Stimulated activated CD8-positive, alpha-beta memory T cell treated with anti-CD3 and anti-CD28 coated beads, Interleukin-7, amount 100 ng/mL, for 24 hours (primary cell): Measurements from ENCODE around the gene TARS1.
A peak's percentile ranks its signal among the peaks of the same experiment; 100 is the strongest.

Experiments used
- DNase-seq: peaks from one replicate; pipeline ENCODE4 v3.0.0-alpha.2; 2020; ENCODE audit warnings: low read depth

TARS1 gene

DNA sequence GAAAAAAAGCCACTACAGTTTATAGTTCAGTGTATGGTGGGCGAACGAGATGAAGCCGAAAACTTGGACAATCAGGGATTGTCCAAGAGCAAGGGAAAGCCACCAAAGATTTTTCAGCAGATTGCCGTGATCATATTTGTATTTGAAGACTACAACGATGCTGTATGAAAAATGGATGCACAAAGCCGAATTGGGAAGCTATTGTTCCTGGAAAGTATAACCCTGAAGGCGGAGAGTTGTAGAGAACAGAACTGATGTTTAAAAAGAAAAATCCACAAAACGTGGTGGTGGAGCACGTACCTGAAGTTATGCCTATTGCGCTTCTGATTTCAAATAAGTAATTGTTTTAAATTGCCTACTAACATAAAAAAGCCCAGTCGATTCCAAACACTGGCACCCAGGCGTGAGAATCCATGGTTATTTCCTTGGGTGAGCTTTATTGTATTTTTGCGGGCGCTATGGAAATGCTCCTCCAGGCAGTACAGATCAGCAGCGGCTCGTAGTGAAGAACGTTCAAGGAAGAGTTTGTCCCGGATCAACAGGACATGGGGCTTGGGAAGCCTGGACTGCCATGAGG, 772 bp upstream of the TARS1 start:
- no peak for DNase-seq

DNA sequence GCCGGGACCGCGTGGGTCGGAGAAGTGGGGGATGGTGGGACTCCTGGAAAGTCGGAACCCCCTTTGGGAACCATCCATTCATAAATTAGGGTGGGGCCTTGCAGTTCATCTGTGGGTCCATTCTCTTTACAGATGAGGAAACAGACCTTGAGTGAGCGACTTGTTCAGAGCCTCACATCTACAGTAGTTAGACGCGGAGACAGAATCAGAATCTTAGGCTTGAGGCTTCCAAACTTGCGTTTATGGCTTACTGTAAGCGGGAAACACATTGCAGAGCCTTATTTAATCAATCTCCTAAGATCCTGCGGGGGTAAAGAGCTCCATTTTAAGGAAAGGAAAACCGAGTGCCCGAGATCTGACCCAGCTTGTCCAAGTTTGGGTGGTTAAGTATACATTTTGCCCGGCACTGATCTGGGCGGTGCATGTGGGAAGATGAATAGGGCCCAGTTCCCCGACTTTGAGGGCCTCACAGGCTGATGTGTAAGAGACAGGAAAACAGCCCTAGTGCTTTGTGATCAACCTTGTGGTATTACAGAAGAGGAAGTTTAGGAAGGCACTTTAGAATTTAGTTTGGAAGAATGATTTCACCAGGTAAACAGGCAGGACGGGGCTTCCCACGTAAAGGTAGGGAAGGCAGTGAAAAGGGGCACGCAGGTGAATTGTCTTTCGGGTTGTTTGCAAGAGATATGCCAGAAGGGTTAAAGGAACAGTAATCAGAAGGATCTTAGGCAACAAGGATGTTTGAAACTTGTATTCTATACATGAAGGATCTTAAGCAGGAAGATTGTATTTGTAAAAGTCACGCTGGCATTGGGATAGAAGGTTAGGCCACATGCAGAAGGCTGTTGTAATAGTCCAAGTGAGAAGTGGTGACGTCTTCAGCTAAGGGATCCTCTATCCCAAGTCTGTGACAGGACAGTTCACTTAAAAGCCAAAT, 744 bp downstream of the TARS1 start:
- peak; percentile 10 for DNase-seq

DNA sequence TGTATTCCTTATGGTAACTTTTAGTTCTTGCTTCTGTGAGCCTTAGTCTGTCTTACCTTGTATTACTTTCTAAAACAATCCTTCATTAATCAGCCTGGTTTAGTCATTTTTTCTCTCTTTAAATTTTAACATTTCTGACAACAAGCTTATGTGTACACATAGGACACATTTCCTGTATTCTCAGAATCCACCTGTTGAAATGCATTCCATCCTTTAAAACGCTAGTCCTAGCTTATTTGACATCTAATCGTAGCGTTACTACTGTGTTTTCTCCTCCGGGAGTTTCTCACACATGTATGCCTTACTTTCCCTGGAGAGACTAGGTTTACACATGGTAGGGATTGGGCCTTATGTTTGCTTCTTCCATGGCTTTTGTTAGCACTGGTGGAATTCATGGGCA, 3.8 kb downstream of the TARS1 start:
- DNase-seq = no peak

DNA sequence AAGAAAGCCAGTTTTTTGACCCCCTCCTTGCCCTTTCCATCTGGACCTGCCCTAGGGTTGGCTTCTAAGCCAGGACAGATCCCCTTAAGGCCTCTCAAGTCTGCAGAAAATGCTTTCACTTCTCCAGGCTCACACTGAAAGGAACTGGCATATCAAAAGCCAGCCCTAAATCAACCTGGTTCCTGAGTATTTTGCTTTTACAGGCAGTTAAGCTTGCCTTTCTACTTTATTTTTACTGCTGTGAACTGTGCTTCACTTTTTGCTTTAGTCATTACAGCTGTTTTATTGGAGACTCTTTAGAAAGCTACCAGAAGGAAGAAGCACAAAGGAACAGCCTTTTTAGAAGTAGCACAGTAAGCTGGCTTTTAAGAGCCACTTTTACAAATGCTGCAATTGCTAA, 5.0 kb downstream of the TARS1 start:
- no peak for DNase-seq

DNA sequence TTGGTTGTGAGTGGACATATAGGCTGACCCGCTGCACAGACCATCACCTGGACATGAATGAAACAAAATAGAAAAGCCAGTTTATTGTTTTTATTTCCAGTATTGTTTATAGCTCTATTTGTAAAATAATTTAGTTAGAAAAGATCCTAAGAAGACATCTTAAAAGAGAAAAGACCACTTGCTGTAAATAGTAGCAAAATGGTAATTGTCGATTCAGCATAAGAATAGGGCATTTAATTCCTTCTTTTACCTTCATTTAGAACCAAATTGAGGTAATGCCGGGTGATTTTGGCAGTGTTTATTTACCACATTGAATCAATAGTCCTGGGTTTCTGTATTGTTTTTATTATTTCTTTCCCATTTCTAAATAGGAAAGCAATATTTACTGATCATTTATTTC, 7.4 kb downstream of the TARS1 start:
- no peak for DNase-seq

DNA sequence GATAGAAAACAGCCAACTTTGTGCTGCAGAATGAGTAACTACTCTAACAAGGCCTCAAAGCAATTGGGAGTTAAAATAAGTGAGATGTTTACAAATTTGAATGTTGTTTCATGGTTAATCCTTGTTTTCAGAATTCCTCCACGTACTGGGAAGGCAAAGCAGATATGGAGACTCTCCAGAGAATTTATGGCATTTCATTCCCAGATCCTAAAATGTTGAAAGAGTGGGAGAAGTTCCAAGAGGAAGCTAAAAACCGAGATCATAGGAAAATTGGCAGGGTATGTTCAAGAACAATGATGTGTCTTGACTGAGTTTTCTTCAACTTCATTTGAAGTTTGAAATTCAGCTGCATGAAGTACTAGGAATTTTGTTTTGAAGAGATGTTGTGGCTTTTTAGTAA, 16.4 kb downstream of the TARS1 start:
- DNase-seq = no peak

DNA sequence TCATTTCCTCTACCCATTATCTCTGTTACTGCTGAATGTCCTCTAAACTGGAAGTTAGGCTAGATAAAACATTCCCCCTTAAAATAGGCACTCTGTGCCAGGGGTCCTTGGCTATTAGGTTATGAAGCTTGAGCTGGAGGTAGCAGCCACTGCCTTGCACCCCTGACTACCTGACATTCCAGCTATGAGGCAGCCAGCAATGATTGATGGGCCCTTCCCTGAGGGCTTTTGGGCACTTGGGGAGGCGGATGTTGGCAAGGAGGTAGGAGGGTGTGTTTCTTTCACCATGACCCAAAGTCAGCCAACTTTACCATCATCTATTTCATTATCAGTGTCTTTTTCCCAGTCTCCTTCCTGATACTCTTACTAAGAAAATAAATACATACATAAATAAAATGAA, 17.1 kb downstream of the TARS1 start:
- DNase-seq = no peak

DNA sequence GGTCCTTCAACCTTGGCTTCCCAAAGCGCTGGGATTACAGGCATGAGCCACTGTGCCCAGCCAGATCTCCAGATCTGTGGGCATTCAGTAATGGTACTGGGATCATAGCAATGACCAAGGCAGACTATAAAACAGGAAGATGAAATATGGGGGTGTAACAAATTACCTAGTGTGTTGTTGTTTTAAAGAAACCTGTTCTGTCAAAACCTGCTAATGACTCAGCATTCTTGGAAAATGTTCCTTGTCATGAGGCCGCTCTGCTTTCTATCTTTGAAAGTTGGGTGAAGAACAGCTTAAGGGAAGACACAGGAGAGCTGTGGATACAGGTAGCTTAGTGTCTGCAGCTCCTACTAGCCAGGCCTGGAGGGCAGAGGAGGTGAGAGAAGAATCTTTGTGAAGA, 19.4 kb downstream of the TARS1 start:
- no peak for DNase-seq

DNA sequence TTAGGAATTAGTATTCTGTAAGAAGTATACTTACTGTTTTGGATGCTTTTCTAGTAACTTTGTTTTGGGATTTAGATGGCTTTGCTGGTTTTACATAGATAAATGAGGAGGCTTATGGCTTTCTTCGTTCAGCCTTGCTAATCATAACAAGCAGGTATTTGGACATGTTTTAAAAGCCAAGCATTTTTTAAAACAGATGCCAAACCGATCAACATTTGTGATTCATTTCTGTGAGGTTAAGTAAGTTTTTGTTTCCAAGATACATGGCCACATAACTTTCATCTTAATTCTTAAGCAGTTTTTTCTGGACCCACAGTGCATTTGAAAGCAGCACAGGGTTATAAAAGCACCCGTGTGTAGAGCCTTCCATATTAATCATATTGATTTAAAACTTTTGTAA, 21.7 kb downstream of the TARS1 start:
- no peak for DNase-seq

DNA sequence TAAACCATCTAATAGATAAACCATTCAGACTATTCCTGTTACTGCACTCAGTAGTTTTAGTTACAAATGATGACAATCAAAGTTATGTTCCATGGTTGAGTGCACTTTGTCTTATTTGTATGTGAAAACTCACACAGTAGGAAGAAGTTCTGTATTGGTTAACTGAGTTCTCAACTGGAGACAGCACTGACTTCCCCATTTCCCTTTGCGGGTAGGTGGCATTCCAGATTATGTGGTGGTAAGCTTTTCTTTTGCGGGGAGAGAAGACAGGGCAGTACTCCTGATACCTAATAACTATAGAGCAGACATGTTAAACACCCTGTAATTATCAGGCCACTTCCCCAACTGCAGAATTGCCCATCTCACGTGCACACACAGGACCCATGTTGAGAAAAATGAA, 24.4 kb downstream of the TARS1 start:
- no peak for DNase-seq

DNA sequence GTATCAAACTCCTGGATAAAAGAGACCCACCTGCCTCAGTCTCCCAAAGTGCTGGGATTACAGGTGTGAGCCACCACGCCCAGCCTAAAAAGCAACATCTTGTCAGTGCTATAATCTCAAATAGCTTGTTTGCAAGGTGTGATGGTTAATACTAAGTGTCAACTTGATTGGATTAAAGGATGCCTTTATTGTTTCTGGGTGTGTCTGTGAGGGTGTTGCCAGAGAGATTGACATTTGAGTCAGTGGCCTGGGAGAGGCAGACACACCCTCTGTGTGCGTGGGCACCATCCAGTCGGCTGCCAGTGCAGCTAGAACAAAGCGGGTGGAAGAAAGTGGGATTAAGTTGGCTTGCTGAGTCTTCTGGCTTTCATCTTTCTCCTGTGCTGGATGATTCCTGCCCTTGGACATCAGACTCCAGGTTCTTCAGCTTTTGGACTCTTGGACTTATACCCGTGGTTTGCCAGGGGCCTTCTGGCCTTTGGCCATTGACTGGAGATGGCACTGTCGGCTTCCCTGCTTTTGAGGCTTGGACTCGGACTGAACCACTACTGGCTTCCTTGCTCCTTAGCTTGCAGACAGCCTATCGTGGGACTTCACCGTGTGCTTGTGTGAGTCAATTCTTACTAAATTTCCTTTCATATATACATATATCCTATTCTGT, 28.1 kb downstream of the TARS1 start:
- no peak for DNase-seq

DNA sequence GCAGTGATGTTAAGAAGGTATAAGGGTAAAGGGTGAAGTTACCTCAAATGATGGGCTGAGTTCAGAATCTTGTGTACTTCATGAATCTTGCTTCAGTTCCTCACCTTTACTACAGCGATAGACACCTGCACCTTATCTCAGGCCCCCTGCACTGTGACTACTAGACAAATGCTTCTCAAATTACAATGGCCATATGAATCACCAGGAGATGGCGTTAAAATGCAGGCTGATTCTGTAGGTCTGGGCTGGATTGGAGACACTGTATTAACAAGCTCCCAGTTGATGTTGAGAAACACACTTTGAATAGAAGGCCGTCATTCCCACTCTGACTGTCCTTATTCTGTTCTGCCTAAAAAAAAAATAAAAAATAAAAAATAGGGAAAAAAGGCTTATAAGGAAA, 29.8 kb downstream of the TARS1 start:
- DNase-seq = no peak

DNA sequence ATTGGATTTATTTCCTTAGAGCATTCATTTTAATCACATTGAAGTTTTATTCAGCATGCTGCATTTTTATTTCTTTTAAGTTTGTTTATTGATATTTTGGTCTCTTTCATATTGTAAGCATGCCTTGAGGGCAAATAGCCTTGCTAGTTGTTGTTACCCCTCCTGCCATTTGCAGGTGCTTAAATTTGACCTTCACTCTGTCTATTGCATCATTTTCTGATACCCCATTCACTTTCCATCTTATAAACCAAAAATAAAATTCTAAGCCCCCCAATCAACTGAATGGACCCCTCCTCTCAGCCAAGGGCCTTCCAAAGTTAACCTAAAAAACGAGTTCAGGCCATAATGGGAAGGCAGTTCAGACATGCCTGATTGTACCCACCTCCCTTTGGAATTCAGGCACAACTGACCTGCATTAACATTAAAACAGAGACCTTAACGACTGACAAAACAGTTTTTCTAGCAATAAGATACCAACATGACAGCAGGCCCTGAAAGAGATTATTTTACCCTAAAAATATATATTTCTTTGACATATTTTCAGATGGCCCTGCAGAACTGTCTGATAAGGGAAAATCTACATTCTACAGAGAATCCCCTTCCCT, 32.1 kb downstream of the TARS1 start:
- no peak for DNase-seq

DNA sequence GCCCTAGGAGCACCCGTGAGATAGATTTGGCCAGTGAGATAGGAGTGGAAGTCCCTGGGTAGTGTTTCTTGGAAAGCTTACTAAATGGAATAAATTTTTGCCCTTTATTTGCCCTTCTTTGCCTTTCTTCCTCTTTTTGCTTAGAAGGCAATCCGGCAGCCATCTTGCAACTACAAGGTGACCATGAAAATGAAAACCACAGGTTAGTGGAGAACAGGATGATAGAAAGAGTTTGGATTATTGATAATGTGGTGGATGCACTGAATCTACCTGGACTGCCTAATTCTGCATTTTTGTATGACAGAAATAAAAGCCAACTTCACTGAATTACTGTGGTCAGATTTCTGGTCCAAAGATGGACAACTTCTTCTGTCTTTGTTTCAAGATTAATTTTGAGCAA, 33.2 kb downstream of the TARS1 start:
- DNase-seq = no peak

DNA sequence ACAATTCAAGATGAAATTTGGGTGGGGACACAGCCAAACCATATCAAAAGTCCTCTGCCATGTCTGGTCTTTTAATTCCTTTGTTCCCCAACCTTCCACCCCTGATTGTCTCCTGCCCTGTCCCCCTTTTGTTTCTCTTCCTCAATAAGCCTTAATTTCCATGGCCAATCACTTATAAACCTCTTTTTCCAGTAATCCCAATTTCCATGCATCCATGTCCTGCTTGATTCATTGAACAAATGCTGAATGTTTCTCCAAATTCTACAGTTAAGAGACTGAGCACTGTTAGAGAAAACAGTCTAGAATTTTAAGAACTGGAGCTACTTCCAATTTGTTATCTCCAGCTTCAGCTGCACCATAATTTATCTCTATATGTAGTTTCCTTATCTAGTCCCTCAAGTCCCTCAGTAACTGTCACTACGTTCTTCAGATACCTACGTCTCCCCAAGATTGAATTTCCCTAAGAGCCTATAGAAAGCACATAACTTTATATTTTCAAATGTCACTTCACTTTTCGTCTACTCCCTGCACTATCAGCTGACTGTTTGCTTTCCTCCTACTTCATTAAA, 34.2 kb downstream of the TARS1 start:
- no peak for DNase-seq

DNA sequence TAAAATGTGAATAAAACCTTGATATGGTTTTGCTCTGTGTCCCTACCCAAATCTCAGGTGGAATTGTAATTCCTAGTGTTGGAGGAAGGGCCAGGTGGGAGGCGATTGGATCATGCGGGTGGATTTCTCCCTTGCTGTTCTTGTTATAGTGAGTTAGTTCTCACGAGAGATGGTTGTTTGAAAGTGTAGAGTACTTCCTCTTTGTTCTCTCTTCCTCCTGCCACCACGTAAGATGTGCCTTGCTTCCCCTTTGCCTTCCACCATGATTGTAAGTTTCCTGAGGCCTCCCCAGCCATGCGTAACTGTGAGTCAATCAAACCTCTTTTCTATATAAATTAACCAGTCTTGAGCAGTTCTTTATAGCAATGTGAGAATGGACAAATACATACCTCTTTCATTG, 34.9 kb downstream of the TARS1 start:
- no peak for DNase-seq

DNA sequence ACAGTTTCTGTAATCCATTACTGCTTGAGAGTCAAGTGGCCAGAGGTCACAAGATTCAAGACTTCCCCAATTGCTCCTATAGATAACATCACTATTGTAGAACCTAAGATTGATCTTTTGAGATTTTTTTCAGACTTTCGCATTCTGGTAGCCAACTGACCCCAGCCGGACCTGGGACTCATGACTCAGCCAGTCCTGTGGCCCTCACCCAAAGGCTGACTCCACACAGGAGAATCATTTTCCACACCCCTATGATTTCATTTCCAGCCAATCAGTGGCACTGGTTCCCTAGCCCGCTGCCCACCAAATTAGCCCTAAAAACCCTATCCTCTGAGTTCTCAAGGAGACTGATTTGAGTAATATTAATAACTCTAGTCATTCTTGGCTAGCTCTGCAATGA, 36.2 kb downstream of the TARS1 start:
- DNase-seq = no peak

DNA sequence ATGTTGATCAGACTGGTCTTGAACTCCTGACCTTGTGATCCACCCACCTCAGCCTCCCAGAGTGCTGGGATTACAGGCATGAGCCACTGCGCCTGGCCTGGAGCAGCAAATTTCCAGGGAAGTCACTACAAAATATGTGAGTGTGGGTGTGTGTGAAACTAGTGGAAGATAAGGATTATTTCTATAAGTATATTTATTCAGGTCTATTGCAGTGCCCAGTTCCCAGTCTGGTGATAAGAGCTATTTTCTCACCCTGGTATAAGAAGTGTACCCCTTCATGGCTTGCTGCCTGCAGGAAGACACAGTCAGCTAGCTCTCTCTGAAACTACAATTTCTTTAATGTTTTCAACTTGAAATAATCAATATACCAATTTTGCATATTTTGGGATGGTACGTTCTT, 37.1 kb downstream of the TARS1 start:
- no peak for DNase-seq

DNA sequence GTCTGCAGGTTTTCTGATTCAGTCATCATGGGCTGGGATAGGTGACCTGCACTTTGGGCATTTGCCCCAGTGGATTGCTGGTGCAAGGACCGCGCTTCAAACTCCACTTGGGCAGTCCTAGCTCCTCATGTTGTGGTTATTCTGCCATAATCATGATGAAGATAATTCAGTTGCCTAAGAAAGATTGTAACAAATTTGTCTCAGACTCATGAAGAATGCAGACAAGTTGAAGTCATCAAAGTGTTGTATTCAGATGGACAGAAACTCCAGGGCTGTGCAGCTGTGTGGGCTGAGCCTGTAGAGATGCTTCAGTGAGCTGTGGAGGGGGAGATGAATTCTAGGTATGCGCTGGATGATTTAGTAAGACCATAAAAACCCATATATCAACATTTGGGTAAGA, 38.5 kb downstream of the TARS1 start:
- DNase-seq = no peak

DNA sequence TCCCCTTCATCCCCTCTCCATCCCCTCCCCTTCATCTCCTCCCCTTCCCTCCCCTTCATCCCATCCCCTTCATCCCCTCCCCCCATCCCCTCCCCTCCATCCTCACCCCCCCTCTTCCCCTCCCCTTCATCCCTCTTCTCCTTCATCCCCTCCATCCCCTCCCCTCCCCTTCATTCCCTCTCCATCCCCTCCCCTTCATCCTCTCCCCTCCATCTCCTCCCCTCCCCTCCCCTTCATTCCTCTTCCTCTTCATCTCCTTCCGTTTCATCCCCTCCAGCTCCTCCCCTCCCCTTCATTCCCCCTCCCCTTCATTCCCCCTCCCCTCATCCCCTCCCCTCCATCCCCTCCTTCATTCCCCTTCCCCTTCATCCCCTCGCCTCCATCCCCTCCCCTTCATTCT, 40.1 kb downstream of the TARS1 start:
- DNase-seq = no peak

DNA sequence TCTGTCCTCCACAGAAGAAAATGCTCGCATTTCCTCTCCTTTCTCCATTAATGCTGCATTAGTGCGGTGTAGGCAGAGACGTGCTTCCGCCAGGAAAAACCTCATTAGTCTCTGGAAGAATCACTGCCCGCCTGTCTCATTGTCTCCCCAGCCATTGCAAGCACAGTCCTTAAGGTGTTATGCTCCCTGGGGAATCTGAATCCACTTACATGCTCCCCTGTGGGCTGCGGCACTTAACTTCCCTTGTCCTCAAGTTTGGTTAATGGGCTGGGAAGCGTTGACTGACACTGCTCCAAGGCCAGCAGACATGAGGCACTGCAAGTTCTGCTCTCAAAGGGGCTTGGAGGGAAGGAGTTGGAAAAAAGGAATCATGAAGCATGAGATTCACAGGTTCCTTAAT, 41.6 kb downstream of the TARS1 start:
- DNase-seq = no peak

DNA sequence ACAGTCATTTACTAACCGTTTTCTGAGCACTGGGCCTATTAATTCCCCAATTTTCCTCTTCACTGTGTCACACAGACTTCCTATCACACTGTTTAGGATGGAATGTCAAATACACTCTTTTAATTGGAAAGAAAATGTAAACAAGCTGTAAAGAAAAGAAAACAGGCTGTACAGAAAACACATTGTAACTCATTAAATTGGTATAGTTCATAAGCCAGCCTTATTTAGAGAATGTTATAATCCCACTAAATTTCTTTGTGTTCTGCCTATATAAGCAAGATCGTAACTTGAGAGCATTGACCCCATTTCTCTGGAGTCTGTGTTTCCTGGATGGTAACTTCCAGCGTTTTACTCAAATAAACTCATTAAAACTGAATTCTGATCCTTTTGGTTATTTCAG, 46.5 kb downstream of the TARS1 start:
- DNase-seq = no peak
